ENCODE results near the gene HAX1.

DNA sequence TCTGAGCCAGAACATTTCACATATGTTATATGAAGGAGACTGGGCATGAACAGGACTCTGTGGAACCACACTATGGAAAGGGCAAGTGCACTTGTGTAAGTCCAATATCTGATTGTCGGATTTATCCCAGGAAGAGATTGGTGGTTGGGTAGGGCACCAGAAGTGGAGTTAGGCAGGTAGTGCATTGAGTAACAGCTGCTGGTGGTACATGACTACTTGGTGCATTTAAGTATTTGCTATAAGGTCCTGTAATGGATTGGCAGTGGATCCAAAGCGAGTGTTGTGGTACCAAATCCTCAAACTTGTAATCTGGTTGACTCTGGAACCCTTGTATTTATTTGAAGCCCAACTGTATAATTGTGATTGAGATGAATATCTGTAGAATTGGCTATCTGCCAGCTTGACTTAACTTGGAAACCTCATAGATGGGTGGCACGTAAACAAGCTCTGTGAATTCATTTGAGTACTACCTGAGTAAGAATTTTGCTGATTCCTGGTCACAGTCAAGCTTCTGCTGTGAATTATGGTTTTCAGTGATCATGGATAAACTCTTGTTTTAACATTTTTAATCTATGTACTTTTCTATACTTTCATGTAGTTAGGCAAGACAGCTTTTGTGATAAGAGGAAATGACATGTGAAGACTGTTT lies 30.6 kb upstream of the HAX1 start:
- TF ChIP-seq, protein P1, sequence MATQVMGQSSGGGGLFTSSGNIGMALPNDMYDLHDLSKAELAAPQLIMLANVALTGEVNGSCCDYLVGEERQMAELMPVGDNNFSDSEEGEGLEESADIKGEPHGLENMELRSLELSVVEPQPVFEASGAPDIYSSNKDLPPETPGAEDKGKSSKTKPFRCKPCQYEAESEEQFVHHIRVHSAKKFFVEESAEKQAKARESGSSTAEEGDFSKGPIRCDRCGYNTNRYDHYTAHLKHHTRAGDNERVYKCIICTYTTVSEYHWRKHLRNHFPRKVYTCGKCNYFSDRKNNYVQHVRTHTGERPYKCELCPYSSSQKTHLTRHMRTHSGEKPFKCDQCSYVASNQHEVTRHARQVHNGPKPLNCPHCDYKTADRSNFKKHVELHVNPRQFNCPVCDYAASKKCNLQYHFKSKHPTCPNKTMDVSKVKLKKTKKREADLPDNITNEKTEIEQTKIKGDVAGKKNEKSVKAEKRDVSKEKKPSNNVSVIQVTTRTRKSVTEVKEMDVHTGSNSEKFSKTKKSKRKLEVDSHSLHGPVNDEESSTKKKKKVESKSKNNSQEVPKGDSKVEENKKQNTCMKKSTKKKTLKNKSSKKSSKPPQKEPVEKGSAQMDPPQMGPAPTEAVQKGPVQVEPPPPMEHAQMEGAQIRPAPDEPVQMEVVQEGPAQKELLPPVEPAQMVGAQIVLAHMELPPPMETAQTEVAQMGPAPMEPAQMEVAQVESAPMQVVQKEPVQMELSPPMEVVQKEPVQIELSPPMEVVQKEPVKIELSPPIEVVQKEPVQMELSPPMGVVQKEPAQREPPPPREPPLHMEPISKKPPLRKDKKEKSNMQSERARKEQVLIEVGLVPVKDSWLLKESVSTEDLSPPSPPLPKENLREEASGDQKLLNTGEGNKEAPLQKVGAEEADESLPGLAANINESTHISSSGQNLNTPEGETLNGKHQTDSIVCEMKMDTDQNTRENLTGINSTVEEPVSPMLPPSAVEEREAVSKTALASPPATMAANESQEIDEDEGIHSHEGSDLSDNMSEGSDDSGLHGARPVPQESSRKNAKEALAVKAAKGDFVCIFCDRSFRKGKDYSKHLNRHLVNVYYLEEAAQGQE (IDR thresholded peaks at IDR 0.05; ENCODE audit: borderline replicate concordance), result no peak
- TF ChIP-seq, protein P2, sequence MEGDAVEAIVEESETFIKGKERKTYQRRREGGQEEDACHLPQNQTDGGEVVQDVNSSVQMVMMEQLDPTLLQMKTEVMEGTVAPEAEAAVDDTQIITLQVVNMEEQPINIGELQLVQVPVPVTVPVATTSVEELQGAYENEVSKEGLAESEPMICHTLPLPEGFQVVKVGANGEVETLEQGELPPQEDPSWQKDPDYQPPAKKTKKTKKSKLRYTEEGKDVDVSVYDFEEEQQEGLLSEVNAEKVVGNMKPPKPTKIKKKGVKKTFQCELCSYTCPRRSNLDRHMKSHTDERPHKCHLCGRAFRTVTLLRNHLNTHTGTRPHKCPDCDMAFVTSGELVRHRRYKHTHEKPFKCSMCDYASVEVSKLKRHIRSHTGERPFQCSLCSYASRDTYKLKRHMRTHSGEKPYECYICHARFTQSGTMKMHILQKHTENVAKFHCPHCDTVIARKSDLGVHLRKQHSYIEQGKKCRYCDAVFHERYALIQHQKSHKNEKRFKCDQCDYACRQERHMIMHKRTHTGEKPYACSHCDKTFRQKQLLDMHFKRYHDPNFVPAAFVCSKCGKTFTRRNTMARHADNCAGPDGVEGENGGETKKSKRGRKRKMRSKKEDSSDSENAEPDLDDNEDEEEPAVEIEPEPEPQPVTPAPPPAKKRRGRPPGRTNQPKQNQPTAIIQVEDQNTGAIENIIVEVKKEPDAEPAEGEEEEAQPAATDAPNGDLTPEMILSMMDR (IDR thresholded peaks at IDR 0.05; ENCODE audit: poor library complexity, severe bottlenecking), result no peak
- TF ChIP-seq SMC3 (conservative IDR thresholded peaks at IDR 0.05; ENCODE audit: poor library complexity) (no peak), MXI1 (conservative IDR thresholded peaks at IDR 0.05; ENCODE audit: poor library complexity, severe bottlenecking) (no peak)
